ENCODE results near the gene GREB1L.

GREB1L gene

DNA sequence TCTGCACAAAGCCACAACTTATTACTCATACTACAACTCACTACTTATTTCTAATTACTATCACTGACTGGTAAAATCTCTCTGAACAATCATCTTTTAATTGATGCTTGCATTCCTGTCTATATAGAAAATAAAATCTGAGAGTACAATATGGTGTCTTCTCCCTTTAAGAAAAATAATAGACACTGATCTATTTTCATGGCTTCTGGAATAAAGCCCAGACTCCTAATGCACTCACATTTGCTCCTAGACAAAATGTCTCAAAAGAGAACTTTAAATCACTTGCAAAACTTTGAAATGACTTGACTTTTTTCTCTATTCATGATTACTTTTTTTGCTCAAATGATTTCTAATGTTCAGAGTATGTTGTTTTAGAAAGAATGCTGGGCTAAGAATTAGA, 329.7 kb downstream of the GREB1L start:
- DNase-seq (ENCODE audit: low read depth): no peak
- TF ChIP-seq, protein P1, sequence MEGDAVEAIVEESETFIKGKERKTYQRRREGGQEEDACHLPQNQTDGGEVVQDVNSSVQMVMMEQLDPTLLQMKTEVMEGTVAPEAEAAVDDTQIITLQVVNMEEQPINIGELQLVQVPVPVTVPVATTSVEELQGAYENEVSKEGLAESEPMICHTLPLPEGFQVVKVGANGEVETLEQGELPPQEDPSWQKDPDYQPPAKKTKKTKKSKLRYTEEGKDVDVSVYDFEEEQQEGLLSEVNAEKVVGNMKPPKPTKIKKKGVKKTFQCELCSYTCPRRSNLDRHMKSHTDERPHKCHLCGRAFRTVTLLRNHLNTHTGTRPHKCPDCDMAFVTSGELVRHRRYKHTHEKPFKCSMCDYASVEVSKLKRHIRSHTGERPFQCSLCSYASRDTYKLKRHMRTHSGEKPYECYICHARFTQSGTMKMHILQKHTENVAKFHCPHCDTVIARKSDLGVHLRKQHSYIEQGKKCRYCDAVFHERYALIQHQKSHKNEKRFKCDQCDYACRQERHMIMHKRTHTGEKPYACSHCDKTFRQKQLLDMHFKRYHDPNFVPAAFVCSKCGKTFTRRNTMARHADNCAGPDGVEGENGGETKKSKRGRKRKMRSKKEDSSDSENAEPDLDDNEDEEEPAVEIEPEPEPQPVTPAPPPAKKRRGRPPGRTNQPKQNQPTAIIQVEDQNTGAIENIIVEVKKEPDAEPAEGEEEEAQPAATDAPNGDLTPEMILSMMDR (conservative IDR thresholded peaks at IDR 0.05; ENCODE audit: low read depth, low read length): no peak
- no peak overlapping the region for H3K4me3 ChIP-seq (ENCODE audit: low read length)

All from retinal pigment epithelial cell (primary cell).